ENCODE measurements around the gene WNT8B. TPM values are rescaled to one million over a fixed set of nuclear protein-coding genes. Genes with fewer than 3 reads are reported as not detected.
A peak's percentile ranks its signal among the peaks of the same experiment; 100 is the strongest.

Gene WNT8B
- total and polyA plus RNA-seq, 9 of the 15 experiments (the other 6 are each of a cell fraction or from before 2014, with no cell fraction given), result not detected

- TF ChIP-seq CHD7 (IDR thresholded peaks at IDR 0.05; ENCODE audit: low read depth, low read length) (no peak), MBD2 (IDR thresholded peaks at IDR 0.05; ENCODE audit: borderline replicate concordance, low read depth) (0 out of 2 replicates have a peak, but pooled peaks have one; percentile 47), ZNF639 (CRISPR knock-in tag; conservative IDR thresholded peaks at IDR 0.05 in 1 of 2, IDR thresholded peaks at IDR 0.05 in 1 of 2) (no peak), POLR2A (conservative IDR thresholded peaks at IDR 0.05) (peak; percentile 84), NONO (IDR thresholded peaks at IDR 0.05; ENCODE audit: low read depth in 2 of 2, low read length in 1 of 2) (0 out of 4 replicates have a peak, but pooled peaks of 1 of the 2 experiments have one; percentile 38), JUN (IDR thresholded peaks at IDR 0.05; ENCODE audit: borderline replicate concordance, low read depth, low read length) (no peak), JUN (CRISPR knock-in tag; IDR thresholded peaks at IDR 0.05; ENCODE audit: borderline replicate concordance) (no peak), VEZF1 (CRISPR knock-in tag; IDR thresholded peaks at IDR 0.05) (no peak), EP400 (IDR thresholded peaks at IDR 0.05) (peak; percentile 55), SIN3B (IDR thresholded peaks at IDR 0.05; ENCODE audit: low read depth) (peak; percentile 45; the same call in 1 of the 2 replicates), ZFX (CRISPR knock-in tag; IDR thresholded peaks at IDR 0.05) (peak; percentile 69), POLR2AphosphoS5 (IDR thresholded peaks at IDR 0.05; ENCODE audit: control insufficient read depth, insufficient read depth, low read depth, low read length) (peak; percentile 63)
Observed at GRCh38 chr10:100529475-100530298, 66.9 kb downstream of the WNT8B start, which contains the start of gene NDUFB8 (continued).
